SU-DHL-6 (cell line): ENCODE results near the gene SPAST.
A peak's percentile ranks its signal among the peaks of the same experiment; 100 is the strongest.

Experiments
- H2AFZ ChIP-seq: fragments of 200-600 bp; sonication (generic); 2 replicates; pipeline ENCODE4 v1.6.1; 2014; ENCODE audit warnings: low read depth, mild to moderate bottlenecking, moderate library complexity, mixed read lengths, antibody characterized with exemption, low read length; ENCODE audit not compliant: severe bottlenecking
- H3F3A ChIP-seq: fragments of 200-600 bp; shearing (Covaris generic); 2 replicates; pipeline ENCODE4 v1.6.0; 2016; ENCODE audit warnings: antibody characterized with exemption, mild to moderate bottlenecking; ENCODE audit not compliant: insufficient read depth
- H3K27ac ChIP-seq: fragments of 200-600 bp; sonication (generic); 2 replicates; pipeline ENCODE4 v1.5.1; 2016; ENCODE audit warnings: low read depth, mild to moderate bottlenecking, low read length, moderate library complexity, mixed read lengths
- H3K27me3 ChIP-seq: fragments of 200-600 bp; sonication (generic), shearing (Covaris generic); 2 replicates; pipeline ENCODE4 v1.6.0; 2014; ENCODE audit warnings: mild to moderate bottlenecking, low read length
- H3K36me3 ChIP-seq: fragments of 200-600 bp; sonication (generic); 2 replicates; pipeline ENCODE4 v1.6.1; 2014; ENCODE audit warnings: mild to moderate bottlenecking, low read length, mixed read lengths
- H3K4me2 ChIP-seq: fragments of 300-600, 200-600 bp; shearing (Covaris generic), sonication (generic); 2 replicates; pipeline ENCODE4 v1.6.0; 2014; ENCODE audit warnings: low read length, low read depth, mild to moderate bottlenecking; ENCODE audit not compliant: poor library complexity, severe bottlenecking
- H3K4me3 ChIP-seq: fragments of 200-600 bp; sonication (generic); 2 replicates; pipeline ENCODE4 v1.5.1; 2014; ENCODE audit warnings: antibody characterized with exemption, low read length, mild to moderate bottlenecking, mixed read lengths; ENCODE audit not compliant: insufficient read depth, poor library complexity, severe bottlenecking
- H3K79me2 ChIP-seq: fragments of 200-600 bp; sonication (generic); 2 replicates; pipeline ENCODE4 v1.6.1; 2014; ENCODE audit warnings: mild to moderate bottlenecking, low read length, moderate library complexity; ENCODE audit not compliant: insufficient read depth
- H3K9ac ChIP-seq: fragments of 200-600 bp; sonication (generic); 2 replicates; pipeline ENCODE4 v1.7.0; 2014; ENCODE audit warnings: mild to moderate bottlenecking, low read length
- H3K9me2 ChIP-seq: fragments of 200-600 bp; sonication (generic); replicated peaks from 2 replicates; pipeline ENCODE4 v1.6.1; 2014; ENCODE audit warnings: low read length; ENCODE audit not compliant: insufficient read depth
- H3K9me3 ChIP-seq: fragments of 200-600 bp; sonication (generic); 2 replicates; pipeline ENCODE4 v1.6.1; 2014; ENCODE audit warnings: low read length, mixed read lengths; ENCODE audit not compliant: insufficient read depth
- H4K20me1 ChIP-seq: fragments of 200-600 bp; sonication (generic); 2 replicates; pipeline ENCODE4 v1.6.1; 2014; ENCODE audit warnings: low read depth, mild to moderate bottlenecking, antibody characterized with exemption, low read length, moderate library complexity, mixed read lengths
- CTCF ChIP-seq: fragments of 200-600 bp; sonication (generic); IDR thresholded peaks from one replicate; pipeline ENCODE4 v1.5.1; 2017; ENCODE audit warnings: antibody characterized with exemption, mild to moderate bottlenecking, low read length, moderate library complexity; ENCODE audit not compliant: insufficient read depth, poor library complexity, severe bottlenecking
- EZH2phosphoT487 ChIP-seq: fragments of 200-600 bp; sonication (generic), shearing (Covaris generic); conservative IDR thresholded peaks from 2 replicates; pipeline ENCODE4 v1.6.1; 2018; ENCODE audit warnings: mild to moderate bottlenecking, antibody characterized with exemption, low read length, moderate library complexity, mixed read lengths

The SPAST gene

GRCh38 chr2:32166115-32166574 lies 102.8 kb downstream of the SPAST start:
- Histone ChIP-seq H3K4me3 (peak overlapping the region; percentile 88), H3F3A (peaks cover 24% of the 10 kb centered on the region), H3K4me2 (peak overlapping the region; percentile 97), H3K79me2 (peaks cover 39% of the 10 kb centered on the region), H3K27ac (peak overlapping the region; percentile 40), H3K9me2 (no peaks in the 10 kb centered on the region), H3K9ac (peak overlapping the region; percentile 75), H3K9me3 (no peaks in the 10 kb centered on the region), H3K27me3 (no peaks in the 10 kb centered on the region), H4K20me1 (no peaks in the 10 kb centered on the region), H3K36me3 (no peaks in the 10 kb centered on the region), H2AFZ (peak overlapping the region; percentile 50)
- TF ChIP-seq EZH2phosphoT487, result no peak
- no peak for TF ChIP-seq CTCF

GRCh38 chr2:32168513-32168912 lies 105.2 kb downstream of the SPAST start:
- Histone ChIP-seq H3K27ac (no peak overlapping the region), H3K9ac (no peak overlapping the region), H3K4me2 (peak overlapping the region; percentile 23), H3K9me3 (no peaks in the 10 kb centered on the region), H3K9me2 (no peaks in the 10 kb centered on the region), H3F3A (peaks cover 17% of the 10 kb centered on the region), H4K20me1 (no peaks in the 10 kb centered on the region), H2AFZ (no peak overlapping the region), H3K27me3 (no peaks in the 10 kb centered on the region), H3K4me3 (no peak overlapping the region), H3K79me2 (peaks cover 39% of the 10 kb centered on the region), H3K36me3 (no peaks in the 10 kb centered on the region)
- TF ChIP-seq EZH2phosphoT487, result no peak
- no peak for TF ChIP-seq CTCF

GRCh38 chr2:32172870-32173269 lies 109.5 kb downstream of the SPAST start:
- Histone ChIP-seq H3K9me3 (no peaks in the 10 kb centered on the region), H3K9ac (no peak overlapping the region), H3K79me2 (peaks cover 12% of the 10 kb centered on the region; the same call in 1 of the 2 replicates), H3K36me3 (no peaks in the 10 kb centered on the region; the same call in 1 of the 2 replicates), H3K9me2 (no peaks in the 10 kb centered on the region), H2AFZ (no peak overlapping the region), H4K20me1 (no peaks in the 10 kb centered on the region), H3F3A (peaks cover 9% of the 10 kb centered on the region), H3K4me2 (no peak overlapping the region), H3K27ac (no peak overlapping the region), H3K27me3 (no peaks in the 10 kb centered on the region), H3K4me3 (no peak overlapping the region)
- no peak for TF ChIP-seq EZH2phosphoT487
- TF ChIP-seq CTCF, result no peak
